Aorta (tissue), 5 donors: ENCODE measurements around the gene CYSRT1. TPM values are rescaled to one million over a fixed set of nuclear protein-coding genes. Genes with fewer than 3 reads are reported as not detected.

Experiments used
- ATAC-seq: fragments of 200-7000 bp; cut with Tn5 transposase; one replicate; pipeline ENCODE4 v1.9.1; 2022; ENCODE audit warnings: moderate library complexity; ENCODE audit not compliant: low FRiP score
- DNase-seq, 2 donors: peaks; one replicate each; pipeline ENCODE4 v3.0.0-alpha.2; 2020
- H3K27ac ChIP-seq, 2 donors: one replicate each; pipeline ENCODE4 v1.5.1; 2013; ENCODE audit warnings: low read length in 2 of 2, mild to moderate bottlenecking in 2 of 2, moderate library complexity in 2 of 2, control low read depth in 1 of 2, inconsistent platforms in 1 of 2, low read depth in 1 of 2
- H3K27me3 ChIP-seq, 2 donors: one replicate each; pipeline ENCODE4 v1.6.1; 2013; ENCODE audit warnings: control low read depth in 1 of 2, low read length in 1 of 2, mild to moderate bottlenecking in 1 of 2, moderate library complexity in 1 of 2; ENCODE audit not compliant: insufficient read depth in 2 of 2, control insufficient read depth in 1 of 2
- H3K36me3 ChIP-seq, 2 donors: one replicate each; pipeline ENCODE4 v1.6.1; 2013; ENCODE audit warnings: control low read depth in 1 of 2, low read length in 1 of 2, mild to moderate bottlenecking in 1 of 2; ENCODE audit not compliant: insufficient read depth in 2 of 2, control insufficient read depth in 1 of 2
- H3K4me1 ChIP-seq, 2 donors: one replicate each; pipeline ENCODE4 v1.6.1; 2013; ENCODE audit warnings: low read length in 2 of 2, control low read depth in 1 of 2, mild to moderate bottlenecking in 1 of 2, moderate library complexity in 1 of 2; ENCODE audit not compliant: insufficient read depth in 2 of 2, control insufficient read depth in 1 of 2
- H3K4me3 ChIP-seq, 2 donors: one replicate each; pipeline ENCODE4 v1.5.1; 2013; ENCODE audit warnings: low read length in 2 of 2, control low read depth in 1 of 2, mild to moderate bottlenecking in 1 of 2
- H3K9me3 ChIP-seq: one replicate; pipeline ENCODE4 v1.6.1; 2013; ENCODE audit warnings: mild to moderate bottlenecking, low read length; ENCODE audit not compliant: control insufficient read depth
- WGBS, 2 donors: extraction: QIAGEN DNeasy Blood & Tissue Kit; methylation state at CpG; one replicate each; pipeline ENCODE4 v1.1.7; 2013; 5-methylcytosine and 5-hydroxymethylcytosine counted together
- intact Hi-C, 2 donors: fragments of 100-400 bp; cut with DNase I; formaldehyde crosslinking; loops; one replicate each; pipeline versions ENCODE4 v1.14.2 to v1.15.0; 2022
- polyA plus RNA-seq, 2 donors: library from polyadenylated mRNA; stranded (reverse); fragments of 200-250 nt; gene quantifications; one replicate each; pipeline ENCODE4 v1.2.3, GENCODE V29; 2013
- total RNA-seq, 2 donors: library from RNA; stranded (reverse); fragmentation: NEBNext Ultra II Directional; extraction: Animal tissue kit (Norgen Biotek cat#: 25700); gene quantifications; one replicate each; pipeline ENCODE4 v1.2.1, GENCODE V29; 2021
- donor health status: healthy with polysubstance abuse.
- donor health status: Bipolar disorder and iron deficiency.
- donor health status: DM: no; HTN: no; CAD: no.
- donor health status: DM: no; HTN: no; CAD: no.
- donor health status: DM: yes; HTN: yes; CAD: no.

CYSRT1 gene
- total and polyA plus RNA-seq, 4 donors: 1.1 TPM; not detected in 3

- no peaks in the 10 kb centered on the region for H3K4me1 ChIP-seq
- DNase-seq (no peak), ATAC-seq (no peak)
- intact Hi-C loops: no loop called here
- no peaks in the 10 kb centered on the region for H3K27me3 ChIP-seq
- H3K36me3 ChIP-seq: no peaks in the 10 kb centered on the region
- no peak overlapping the region for H3K4me3 ChIP-seq
- H3K9me3 ChIP-seq: no peaks in the 10 kb centered on the region
- no peak overlapping the region for H3K27ac ChIP-seq
- WGBS, 2 donors: 81 to 86% methylated on average over 20 to 22 of the region's 22 CpGs
These were observed 26.7 kb downstream of the CYSRT1 start for GRCh38 chr9:137251490-137252268.

- Histone ChIP-seq H3K36me3 (no peaks in the 10 kb centered on the region), H3K27me3 (no peaks in the 10 kb centered on the region), H3K4me3 (no peak overlapping the region), H3K27ac (no peak overlapping the region), H3K9me3 (no peaks in the 10 kb centered on the region), H3K4me1 (no peaks in the 10 kb centered on the region)
- no peak for DNase-seq
- no peak for ATAC-seq
- intact Hi-C loops: no loop called here
- WGBS, 2 donors: 93% methylated on average over 29 to 35 of the region's 35 CpGs
These were observed 27.9 kb downstream of the CYSRT1 start for GRCh38 chr9:137252555-137253506.

- ATAC-seq (no peak), DNase-seq (no peak)
- H3K27me3 ChIP-seq: no peaks in the 10 kb centered on the region
- no peaks in the 10 kb centered on the region for H3K4me1 ChIP-seq
- no peak overlapping the region for H3K27ac ChIP-seq
- peak overlapping the region; percentile 20 to 49 for H3K4me3 ChIP-seq
- no peaks in the 10 kb centered on the region for H3K9me3 ChIP-seq
- H3K36me3 ChIP-seq: no peaks in the 10 kb centered on the region
- 56 to 57% methylated on average over 21 of the region's 21 CpGs for WGBS, 2 donors
- intact Hi-C loops: loop anchor here in 1 of 2 donors (2.0 kb wide), 1 partner anchor 13 kb away; the partner anchor contains the start of gene TUBB4B
These were observed 29.0 kb downstream of the CYSRT1 start for GRCh38 chr9:137253717-137254623.

GRCh38 chr9:137254624-137255447, 29.9 kb downstream of the CYSRT1 start, which contains the start of gene NELFB:
TSS of gene NELFB (plus strand) at chr9:137255327.
- DNase-seq (peak; percentile 95 to 99), ATAC-seq (peak; percentile 90)
- no peaks in the 10 kb centered on the region for H3K4me1 ChIP-seq
- no peaks in the 10 kb centered on the region for H3K36me3 ChIP-seq
- no peaks in the 10 kb centered on the region for H3K9me3 ChIP-seq
- no peaks in the 10 kb centered on the region for H3K27me3 ChIP-seq
- WGBS, 2 donors: 1% methylated on average over 56 to 105 of the region's 105 CpGs
- peak within 1 kb of the TSS; percentile 87 to 89 for H3K4me3 ChIP-seq
- intact Hi-C loops: loop anchor here in 1 of 2 donors (2.0 kb wide), 1 partner anchor 14 kb away; the partner anchor contains the start of gene TUBB4B
- H3K27ac ChIP-seq: peak within 1 kb of the TSS in 1 of 2 donors; percentile 10

GRCh38 chr9:137255448-137256114, 30.6 kb downstream of the CYSRT1 start:
- no peaks in the 10 kb centered on the region for H3K4me1 ChIP-seq
- peak overlapping the region in 1 of 2 donors; percentile 10 for H3K27ac ChIP-seq
- peak; percentile 19 for ATAC-seq
- no peaks in the 10 kb centered on the region for H3K36me3 ChIP-seq
- no peaks in the 10 kb centered on the region for H3K9me3 ChIP-seq
- no peaks in the 10 kb centered on the region for H3K27me3 ChIP-seq
- peak in 1 of 2 donors; percentile 86 for DNase-seq
- intact Hi-C loops: loop anchor here in 1 of 2 donors (2.0 kb wide), 1 partner anchor 15 kb away; the partner anchor contains the start of gene TUBB4B
- peak overlapping the region; percentile 87 to 89 for H3K4me3 ChIP-seq
- WGBS, 2 donors: 2 to 4% methylated on average over 41 to 51 of the region's 51 CpGs

GRCh38 chr9:137256362-137256761, 31.4 kb downstream of the CYSRT1 start:
- ATAC-seq: no peak
- WGBS, 2 donors: 82 to 87% methylated on average over 15 of the region's 15 CpGs
- intact Hi-C loops: no loop called here

GRCh38 chr9:137256856-137257255, 31.9 kb downstream of the CYSRT1 start:
- intact Hi-C loops: no loop called here
- no peak overlapping the region for H3K27ac ChIP-seq
- no peaks in the 10 kb centered on the region for H3K36me3 ChIP-seq
- H3K4me3 ChIP-seq: no peak overlapping the region
- DNase-seq: no peak
- no peak for ATAC-seq
- H3K9me3 ChIP-seq: no peaks in the 10 kb centered on the region
- no peaks in the 10 kb centered on the region for H3K27me3 ChIP-seq
- H3K4me1 ChIP-seq: no peaks in the 10 kb centered on the region
- WGBS, 2 donors: 92 to 93% methylated on average over 15 of the region's 15 CpGs

More at GRCh38 chr9:137256362-137256761, 31.4 kb downstream of the CYSRT1 start:
- Histone ChIP-seq H3K4me1 (no peaks in the 10 kb centered on the region), H3K4me3 (no peak overlapping the region), H3K27me3 (no peaks in the 10 kb centered on the region), H3K27ac (no peak overlapping the region), H3K9me3 (no peaks in the 10 kb centered on the region), H3K36me3 (no peaks in the 10 kb centered on the region)
- DNase-seq: no peak
